KOPT-K1 (cell line): ENCODE results near the gene MAD1L1.
"Not testable (repeated sequence)": the region's sequence is repeated elsewhere in the genome, so short reads cannot be mapped to it uniquely, and the experiment has no call there.

ENCODE experiments used
- H3K27ac ChIP-seq: fragments of 200-600 bp; sonication (generic); 2 replicates; pipeline ENCODE4 v1.5.1; 2016; ENCODE audit warnings: antibody characterized with exemption, mild to moderate bottlenecking, low read depth, low read length; ENCODE audit not compliant: poor library complexity, severe bottlenecking
- H3K36me3 ChIP-seq: fragments of 200-600 bp; sonication (generic); 2 replicates; pipeline ENCODE4 v1.5.1; 2017; ENCODE audit warnings: antibody characterized with exemption, mild to moderate bottlenecking, low read length, moderate library complexity; ENCODE audit not compliant: insufficient read depth
- H3K9me3 ChIP-seq: fragments of 200-600 bp; sonication (generic); 2 replicates; pipeline ENCODE4 v1.5.1; 2017; ENCODE audit warnings: antibody characterized with exemption, low read length, mild to moderate bottlenecking; ENCODE audit not compliant: insufficient read depth, poor library complexity, severe bottlenecking

Gene MAD1L1

DNA sequence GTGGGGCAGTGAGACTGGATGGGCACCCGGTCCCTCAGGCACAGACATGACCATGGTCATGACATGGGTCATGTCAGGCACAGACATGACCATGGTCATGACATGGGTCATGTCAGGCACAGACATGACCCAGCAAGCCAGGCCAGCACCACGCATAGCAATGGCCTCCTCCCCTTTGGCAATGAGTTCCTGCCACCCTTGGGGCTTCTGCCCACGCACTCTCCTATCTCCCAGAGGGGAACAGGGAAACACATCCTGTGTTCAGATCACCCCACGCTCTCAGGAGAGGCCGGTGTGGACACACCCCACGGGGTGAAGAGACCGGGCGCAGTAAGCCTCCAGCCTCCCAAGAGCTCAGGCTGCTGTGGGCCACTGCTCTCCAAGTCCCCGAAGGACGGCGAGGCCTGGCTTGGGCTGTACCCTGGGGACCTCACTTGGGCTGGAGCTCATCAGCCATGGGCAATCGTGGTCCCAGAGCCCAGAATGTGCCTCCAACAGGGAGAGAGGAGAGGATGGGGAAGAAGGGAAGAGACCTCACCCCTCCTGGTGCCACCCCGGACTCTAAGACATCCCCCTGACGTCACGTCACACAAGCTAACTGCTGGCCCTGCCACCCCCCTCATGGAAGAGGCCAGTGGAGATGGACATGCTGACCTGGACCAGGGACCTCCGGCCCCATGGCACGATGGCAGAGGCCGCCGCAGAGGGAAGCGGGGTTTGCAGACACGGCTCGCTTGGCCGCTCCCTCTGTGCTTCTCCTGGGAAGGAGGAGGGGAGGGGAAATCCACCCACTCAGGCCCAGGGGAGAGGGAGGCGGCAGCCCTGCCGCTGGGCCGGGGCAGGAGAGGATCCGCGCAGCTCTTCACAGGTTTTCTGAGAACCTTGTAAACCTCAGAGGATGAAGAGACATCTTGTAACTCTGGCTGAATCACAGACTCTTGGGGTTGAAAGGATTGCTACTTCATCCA is 293.0 kb downstream of the MAD1L1 start:
- Histone ChIP-seq H3K9me3 (peaks cover 9% of the 10 kb centered on the region), H3K36me3 (peaks cover 19% of the 10 kb centered on the region), H3K27ac (peak overlapping the region; percentile 73)

DNA sequence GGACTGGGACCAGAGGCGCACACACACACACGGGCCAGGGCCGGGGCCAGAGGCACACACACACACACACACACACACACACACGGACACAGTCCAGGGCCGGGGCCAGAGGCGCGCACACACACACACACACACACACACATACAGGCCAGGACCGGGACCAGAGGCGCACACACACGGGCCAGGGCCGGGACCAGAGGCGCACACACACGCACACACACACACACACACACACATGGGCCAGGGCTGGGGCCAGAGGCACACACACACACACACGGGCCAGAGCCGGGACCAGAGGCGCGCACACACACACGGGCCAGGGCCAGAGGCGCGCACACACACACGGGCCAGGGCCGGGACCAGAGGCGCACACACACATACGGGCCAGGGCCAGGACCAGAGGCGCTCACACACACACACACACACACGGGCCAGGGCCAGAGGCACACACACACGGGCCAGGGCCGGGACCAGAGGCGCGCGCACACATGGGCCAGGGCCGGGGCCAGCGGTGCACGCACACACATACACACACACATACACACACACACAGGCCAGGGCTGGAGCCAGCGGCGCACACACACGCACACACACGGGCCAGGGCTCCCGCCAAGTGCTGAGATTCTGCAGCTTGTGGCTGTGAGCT is 293.8 kb downstream of the MAD1L1 start:
- Histone ChIP-seq H3K36me3 (peaks cover 19% of the 10 kb centered on the region), H3K9me3 (peaks cover 9% of the 10 kb centered on the region), H3K27ac (peak overlapping the region; percentile 73)

GRCh38 chr7:1937252-1937605 is 295.5 kb downstream of the MAD1L1 start:
- H3K9me3 ChIP-seq, result peaks cover 9% of the 10 kb centered on the region
- no peak overlapping the region for H3K27ac ChIP-seq
- peaks cover 34% of the 10 kb centered on the region for H3K36me3 ChIP-seq

GRCh38 chr7:1936531-1937251 is 296.1 kb downstream of the MAD1L1 start:
- Histone ChIP-seq H3K9me3 (peaks cover 9% of the 10 kb centered on the region), H3K36me3 (peaks cover 37% of the 10 kb centered on the region), H3K27ac (no peak overlapping the region)

GRCh38 chr7:1936006-1936310 is 296.8 kb downstream of the MAD1L1 start:
- Histone ChIP-seq H3K36me3 (peaks cover 37% of the 10 kb centered on the region), H3K9me3 (peaks cover 9% of the 10 kb centered on the region), H3K27ac (no peak overlapping the region)

GRCh38 chr7:1935176-1936005 is 297.4 kb downstream of the MAD1L1 start:
- peaks cover 37% of the 10 kb centered on the region for H3K36me3 ChIP-seq

GRCh38 chr7:1934756-1935155 is 298.0 kb downstream of the MAD1L1 start:
- Histone ChIP-seq H3K36me3 (peaks cover 37% of the 10 kb centered on the region), H3K9me3 (peaks cover 9% of the 10 kb centered on the region), H3K27ac (no peak overlapping the region)

More at GRCh38 chr7:1935176-1936005, 297.4 kb downstream of the MAD1L1 start:
- Histone ChIP-seq H3K9me3 (peaks cover 9% of the 10 kb centered on the region), H3K27ac (no peak overlapping the region)

GRCh38 chr7:1934017-1934416 is 298.7 kb downstream of the MAD1L1 start:
- H3K9me3 ChIP-seq, result peaks cover 9% of the 10 kb centered on the region
- no peak overlapping the region for H3K27ac ChIP-seq
- peaks cover 37% of the 10 kb centered on the region for H3K36me3 ChIP-seq

DNA sequence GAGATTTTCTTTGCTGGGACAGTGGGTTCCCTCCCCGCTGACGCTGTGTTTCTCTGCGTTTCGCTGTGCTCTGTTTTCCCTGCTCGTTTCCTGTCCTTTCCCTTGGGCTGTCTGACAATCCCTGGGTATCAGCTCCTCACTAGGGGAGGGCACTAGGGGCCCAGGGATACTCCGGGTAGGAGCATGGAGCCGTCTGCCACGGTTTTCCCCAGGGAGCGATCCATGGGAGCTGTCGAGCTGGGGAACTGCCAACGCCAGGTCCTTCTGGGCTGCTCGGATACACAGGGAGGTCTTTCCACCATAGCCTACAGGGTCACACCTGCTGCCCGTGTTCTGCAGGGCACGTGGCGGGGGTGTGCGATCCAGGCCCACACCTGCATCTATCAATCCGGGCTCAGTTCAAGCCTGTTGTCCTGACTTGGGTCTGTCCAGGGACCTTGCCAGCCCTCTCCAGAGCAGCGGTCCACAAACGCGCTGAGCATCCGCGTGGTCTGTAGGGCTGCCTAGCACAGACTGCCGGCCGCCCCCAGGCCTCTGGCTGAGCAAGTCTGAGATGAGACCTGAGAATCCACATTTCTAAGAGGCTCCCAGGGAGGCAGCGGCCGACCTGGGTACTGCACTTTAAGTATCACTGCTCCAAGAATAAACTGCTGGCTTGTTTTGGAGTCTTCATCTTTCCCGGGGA is 299.5 kb downstream of the MAD1L1 start:
- Histone ChIP-seq H3K36me3 (peaks cover 37% of the 10 kb centered on the region), H3K27ac (no peak overlapping the region), H3K9me3 (peaks cover 9% of the 10 kb centered on the region)

DNA sequence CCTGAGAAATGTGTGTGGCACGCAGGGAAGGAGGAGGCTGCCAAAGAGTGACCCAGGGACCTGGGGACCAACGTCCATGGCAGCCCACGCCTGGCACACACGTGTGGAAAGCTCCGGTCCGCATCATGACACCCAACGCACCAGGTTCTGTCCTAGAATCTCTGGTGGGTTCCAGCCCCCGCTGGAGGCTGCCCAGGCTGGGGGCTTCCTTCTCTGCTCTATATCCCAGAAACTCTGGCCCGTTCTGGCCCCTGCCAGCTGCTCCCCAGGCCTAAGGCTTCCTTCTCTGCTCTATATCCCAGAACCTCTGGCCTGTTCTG is 300.8 kb downstream of the MAD1L1 start:
- peaks cover 37% of the 10 kb centered on the region for H3K36me3 ChIP-seq
- no peak overlapping the region for H3K27ac ChIP-seq
- peaks cover 9% of the 10 kb centered on the region for H3K9me3 ChIP-seq

DNA sequence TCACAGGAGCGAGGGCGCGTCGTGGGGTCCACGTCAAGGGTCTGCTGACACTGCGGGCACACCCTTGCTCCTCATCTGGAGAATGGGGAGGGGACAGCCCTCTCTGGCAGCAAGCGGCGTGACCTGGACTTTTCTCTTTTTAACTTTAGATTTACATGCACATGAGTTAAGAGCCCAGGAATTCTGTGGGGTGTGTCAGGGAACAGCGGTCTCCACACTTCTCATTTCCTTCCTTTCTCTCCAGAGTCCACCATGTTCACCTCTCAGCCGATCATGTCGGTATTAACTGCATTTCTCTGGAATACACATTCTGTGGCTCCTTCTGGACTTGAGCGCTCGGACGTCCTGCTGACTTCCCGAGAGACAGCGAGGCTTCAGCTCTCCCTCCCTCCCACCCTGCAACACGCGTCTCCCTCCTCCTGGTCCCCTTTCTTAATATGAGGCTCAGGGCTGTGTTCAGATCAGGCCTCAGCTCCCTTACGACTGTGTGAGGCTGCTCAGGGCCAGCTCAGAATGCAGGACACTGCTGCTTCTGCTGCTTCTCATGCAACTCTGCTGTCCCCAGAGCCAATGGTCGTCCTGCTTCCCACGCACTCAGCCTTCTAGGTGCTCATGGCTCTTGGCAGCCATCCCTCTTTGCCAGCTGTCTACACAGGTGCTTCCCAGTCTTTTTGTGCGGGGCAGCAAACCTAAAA is 301.3 kb downstream of the MAD1L1 start:
- H3K9me3 ChIP-seq, result peaks cover 9% of the 10 kb centered on the region

GRCh38 chr7:1930381-1931065 is 302.2 kb downstream of the MAD1L1 start:
- peaks cover 7% of the 10 kb centered on the region for H3K9me3 ChIP-seq
- H3K36me3 ChIP-seq, result peaks cover 23% of the 10 kb centered on the region
- no peak overlapping the region for H3K27ac ChIP-seq

More for the DNA sequence above, 301.3 kb downstream of the MAD1L1 start:
- no peak overlapping the region for H3K27ac ChIP-seq
- H3K36me3 ChIP-seq, result peaks cover 32% of the 10 kb centered on the region

- H3K27ac ChIP-seq, H3K9me3 ChIP-seq: not testable (repeated sequence)
- H3K36me3 ChIP-seq, result peaks cover 18% of the 10 kb centered on the region; the same call in 1 of the 2 replicates
These were observed 303.3 kb downstream of the MAD1L1 start for GRCh38 chr7:1929349-1929925.
